Activated CD4-positive, alpha-beta memory T cell treated with anti-CD3 and anti-CD28 coated beads for 36 hours (primary cell): ENCODE results near the gene NTM. TPM values are rescaled to one million over a fixed set of nuclear protein-coding genes. Genes with fewer than 3 reads are reported as not detected.

Experiments
- CTCF ChIA-PET: fragments of 350-600 bp; sonication (Branson Sonifier 250); formaldehyde crosslinking; loops from one replicate; lab custom pipeline; 2021; ENCODE audit warnings: antibody characterized with exemption, inconsistent platforms; lab: Charles Lee
- POLR2A ChIA-PET: fragments of 350-600 bp; sonication (Branson Sonifier 250); formaldehyde crosslinking; loops from one replicate; lab custom pipeline; 2021; ENCODE audit warnings: antibody characterized with exemption; lab: Charles Lee
- DNase-seq: peaks from one replicate; pipeline ENCODE4 v3.0.0-alpha.2; 2020
- H3K27ac Mint-ChIP-seq: one replicate; pipeline ENCODE4 v1.8.0; 2021; ENCODE audit warnings: mixed read lengths
- H3K27me3 Mint-ChIP-seq: one replicate; pipeline ENCODE4 v1.8.0; 2021; ENCODE audit warnings: mixed read lengths
- H3K36me3 Mint-ChIP-seq: one replicate; pipeline ENCODE4 v1.8.0; 2021; ENCODE audit warnings: mixed read lengths
- H3K4me1 Mint-ChIP-seq: one replicate; pipeline ENCODE4 v1.8.0; 2021; ENCODE audit warnings: low read depth, mixed read lengths
- H3K4me3 Mint-ChIP-seq: one replicate; pipeline ENCODE4 v1.8.0; 2021; ENCODE audit warnings: mild to moderate bottlenecking, mixed read lengths
- H3K9me3 Mint-ChIP-seq: one replicate; pipeline ENCODE4 v1.8.0; 2021; ENCODE audit warnings: mixed read lengths
- intact Hi-C: fragments of 100-400 bp; cut with micrococcal nuclease; formaldehyde crosslinking; loops from one replicate; pipeline ENCODE4 v1.15.1; 2023
- total RNA-seq, 2 experiments: library from RNA; stranded (reverse); gene quantifications; one replicate each; pipeline ENCODE4 v1.2.3, GENCODE V29; 2021

NTM gene
- total RNA-seq, 2 experiments from 2014 or later, result not detected

- no peak for DNase-seq
- Mint-ChIP-seq H3K4me1 (no peaks in the 10 kb centered on the region), H3K27me3 (no peaks in the 10 kb centered on the region), H3K9me3 (peaks cover 7% of the 10 kb centered on the region), H3K4me3 (no peak overlapping the region), H3K36me3 (no peaks in the 10 kb centered on the region), H3K27ac (no peak overlapping the region)
- ChIA-PET POLR2A (no interaction called here), CTCF (no interaction called here)
- intact Hi-C loops, result no loop called here
Observed at GRCh38 chr11:131441051-131441810, 70.8 kb downstream of the NTM start.

- Mint-ChIP-seq H3K36me3 (no peaks in the 10 kb centered on the region), H3K4me1 (no peaks in the 10 kb centered on the region), H3K4me3 (no peak overlapping the region), H3K27ac (no peak overlapping the region), H3K9me3 (no peaks in the 10 kb centered on the region), H3K27me3 (no peaks in the 10 kb centered on the region)
- ChIA-PET CTCF (no interaction called here), POLR2A (no interaction called here)
- DNase-seq, result no peak
- intact Hi-C loops, result no loop called here
Observed at GRCh38 chr11:131446590-131447275, 76.3 kb downstream of the NTM start.

- Mint-ChIP-seq H3K4me3 (no peak overlapping the region), H3K9me3 (no peaks in the 10 kb centered on the region), H3K27me3 (no peaks in the 10 kb centered on the region), H3K36me3 (no peaks in the 10 kb centered on the region), H3K4me1 (no peaks in the 10 kb centered on the region), H3K27ac (no peak overlapping the region)
- CTCF ChIA-PET, result no interaction called here
- intact Hi-C loops, result no loop called here
- POLR2A ChIA-PET, result no interaction called here
- no peak for DNase-seq
Observed at GRCh38 chr11:131447277-131447815, 76.9 kb downstream of the NTM start.

- H3K27ac Mint-ChIP-seq, result no peak overlapping the region
- no peaks in the 10 kb centered on the region for H3K4me1 Mint-ChIP-seq
- no peak for DNase-seq
- no peaks in the 10 kb centered on the region for H3K36me3 Mint-ChIP-seq
- ChIA-PET CTCF (no interaction called here), POLR2A (no interaction called here)
- H3K4me3 Mint-ChIP-seq, result no peak overlapping the region
- no peaks in the 10 kb centered on the region for H3K9me3 Mint-ChIP-seq
- intact Hi-C loops, result no loop called here
- H3K27me3 Mint-ChIP-seq, result no peaks in the 10 kb centered on the region
Observed at GRCh38 chr11:131447898-131448297, 77.5 kb downstream of the NTM start.

GRCh38 chr11:131449036-131450019 lies 78.9 kb downstream of the NTM start:
- intact Hi-C loops, result no loop called here
- Mint-ChIP-seq H3K4me3 (no peak overlapping the region), H3K9me3 (no peaks in the 10 kb centered on the region), H3K27ac (no peak overlapping the region), H3K27me3 (no peaks in the 10 kb centered on the region), H3K36me3 (no peaks in the 10 kb centered on the region), H3K4me1 (no peaks in the 10 kb centered on the region)
- POLR2A ChIA-PET, result no interaction called here
- CTCF ChIA-PET, result no interaction called here
- no peak for DNase-seq

GRCh38 chr11:131454490-131454889 lies 84.1 kb downstream of the NTM start:
- H3K4me3 Mint-ChIP-seq, result no peak overlapping the region
- H3K4me1 Mint-ChIP-seq, result no peaks in the 10 kb centered on the region
- no peak for DNase-seq
- H3K36me3 Mint-ChIP-seq, result no peaks in the 10 kb centered on the region
- intact Hi-C loops, result no loop called here
- ChIA-PET POLR2A (no interaction called here), CTCF (no interaction called here)
- no peaks in the 10 kb centered on the region for H3K27me3 Mint-ChIP-seq
- no peak overlapping the region for H3K27ac Mint-ChIP-seq
- no peaks in the 10 kb centered on the region for H3K9me3 Mint-ChIP-seq

- Mint-ChIP-seq H3K27ac (no peak overlapping the region), H3K27me3 (no peaks in the 10 kb centered on the region), H3K9me3 (no peaks in the 10 kb centered on the region), H3K4me3 (no peak overlapping the region), H3K4me1 (no peaks in the 10 kb centered on the region), H3K36me3 (no peaks in the 10 kb centered on the region)
- DNase-seq, result no peak
- POLR2A ChIA-PET, result no interaction called here
- CTCF ChIA-PET, result no interaction called here
- intact Hi-C loops, result no loop called here
Observed at GRCh38 chr11:131454989-131455388, 84.6 kb downstream of the NTM start.

GRCh38 chr11:131455843-131456704 lies 85.7 kb downstream of the NTM start:
- POLR2A ChIA-PET, result no interaction called here
- no peaks in the 10 kb centered on the region for H3K27me3 Mint-ChIP-seq
- no peak overlapping the region for H3K27ac Mint-ChIP-seq
- H3K4me1 Mint-ChIP-seq, result no peaks in the 10 kb centered on the region
- intact Hi-C loops, result no loop called here
- no peaks in the 10 kb centered on the region for H3K36me3 Mint-ChIP-seq
- CTCF ChIA-PET, result no interaction called here
- no peaks in the 10 kb centered on the region for H3K9me3 Mint-ChIP-seq
- no peak for DNase-seq
- H3K4me3 Mint-ChIP-seq, result no peak overlapping the region

GRCh38 chr11:131457163-131457562 lies 86.7 kb downstream of the NTM start:
- POLR2A ChIA-PET, result no interaction called here
- Mint-ChIP-seq H3K27me3 (no peaks in the 10 kb centered on the region), H3K4me1 (no peaks in the 10 kb centered on the region), H3K9me3 (no peaks in the 10 kb centered on the region), H3K27ac (no peak overlapping the region), H3K4me3 (no peak overlapping the region), H3K36me3 (no peaks in the 10 kb centered on the region)
- CTCF ChIA-PET, result no interaction called here
- DNase-seq, result no peak
- intact Hi-C loops, result no loop called here

- no peak for DNase-seq
- no peak overlapping the region for H3K27ac Mint-ChIP-seq
- H3K9me3 Mint-ChIP-seq, result no peaks in the 10 kb centered on the region
- H3K36me3 Mint-ChIP-seq, result no peaks in the 10 kb centered on the region
- H3K4me3 Mint-ChIP-seq, result no peak overlapping the region
- no peaks in the 10 kb centered on the region for H3K27me3 Mint-ChIP-seq
- H3K4me1 Mint-ChIP-seq, result no peaks in the 10 kb centered on the region
- intact Hi-C loops, result no loop called here
- POLR2A ChIA-PET, result no interaction called here
- CTCF ChIA-PET, result no interaction called here
Observed at GRCh38 chr11:131458421-131458820, 88.0 kb downstream of the NTM start.

GRCh38 chr11:131460931-131461330 lies 90.5 kb downstream of the NTM start:
- no peaks in the 10 kb centered on the region for H3K4me1 Mint-ChIP-seq
- POLR2A ChIA-PET, result no interaction called here
- no peak overlapping the region for H3K4me3 Mint-ChIP-seq
- no peaks in the 10 kb centered on the region for H3K36me3 Mint-ChIP-seq
- H3K9me3 Mint-ChIP-seq, result no peaks in the 10 kb centered on the region
- H3K27ac Mint-ChIP-seq, result no peak overlapping the region
- H3K27me3 Mint-ChIP-seq, result peaks cover 8% of the 10 kb centered on the region
- CTCF ChIA-PET, result no interaction called here
- intact Hi-C loops, result no loop called here
- DNase-seq, result no peak
